H1 (cell line): ENCODE data around the gene IL19. TPM values are rescaled to one million over a fixed set of nuclear protein-coding genes. Genes with fewer than 3 reads are reported as not detected.

Experiments
- ASH2L ChIP-seq: fragments of 200-600, 300-600 bp; sonication (generic); IDR thresholded peaks from one replicate; pipeline ENCODE4 v1.7.1; 2017; ENCODE audit warnings: low read length
- CEBPB ChIP-seq: IDR thresholded peaks from 2 replicates; pipeline ENCODE4 v1.6.1; 2012; ENCODE audit warnings: low read depth, low read length
- CTBP2 ChIP-seq: IDR thresholded peaks from 2 replicates; pipeline ENCODE4 v1.7.0; 2011; ENCODE audit warnings: borderline replicate concordance, mild to moderate bottlenecking, moderate library complexity, mixed read lengths, low read length; ENCODE audit not compliant: insufficient read depth, insufficient read length
- EZH2 ChIP-seq: fragments of 200-600 bp; sonication (generic); IDR thresholded peaks from 2 replicates; pipeline ENCODE4 v1.7.1; 2012; ENCODE audit warnings: low read depth, mild to moderate bottlenecking, moderate library complexity, low read length, inconsistent platforms; ENCODE audit not compliant: severe bottlenecking
- FOSL1 ChIP-seq: IDR thresholded peaks from 2 replicates; pipeline ENCODE4 v1.6.1; 2011; ENCODE audit warnings: mild to moderate bottlenecking, low read depth, low read length, moderate library complexity; ENCODE audit not compliant: insufficient read depth
- NRF1 ChIP-seq: IDR thresholded peaks from 2 replicates; pipeline ENCODE4 v1.6.1; 2011; ENCODE audit warnings: mild to moderate bottlenecking, low read depth, low read length, improper control_type of control experiment
- RAD21 ChIP-seq, 2 experiments: IDR thresholded peaks in 1 of 2; conservative IDR thresholded peaks in 1 of 2; 2 replicates each; pipeline ENCODE4 v1.6.1; 2011; ENCODE audit warnings: low read depth in 2 of 2, low read length in 2 of 2, improper control_type of control experiment in 1 of 2, inconsistent platforms in 1 of 2, mild to moderate bottlenecking in 1 of 2, moderate library complexity in 1 of 2
- SRF ChIP-seq: IDR thresholded peaks from 2 replicates; pipeline ENCODE4 v1.6.1; 2011; ENCODE audit warnings: mild to moderate bottlenecking, low read depth, low read length, moderate library complexity
- ZNF274 ChIP-seq: IDR thresholded peaks from 2 replicates; pipeline ENCODE4 v1.7.0; 2012; ENCODE audit warnings: low read length, borderline replicate concordance; ENCODE audit errors: extremely low read depth
- polyA plus RNA-seq, 7 experiments: library from polyadenylated mRNA; depleted of rRNA in 3 of 7; stranded (reverse) in 5 of 7; unstranded in 2 of 7; fragments of >200 nt in 5 of 7; fragments of 200-250 nt in 2 of 7; gene quantifications; 1 replicate in 5 of 7; 2 replicates in 1 of 7; 4 replicates in 1 of 7; pipeline versions ENCODE4 v1.2.1 to v1.2.3, GENCODE V29; 2011 to 2013; ENCODE audit warnings: missing spikeins in 2 of 7, mixed read lengths in 2 of 7
- total RNA-seq: library from RNA; stranded (reverse); fragmentation: NEBNext Ultra II Directional; extraction: Animal tissue kit (Norgen Biotek cat#: 25700); gene quantifications from 2 replicates; pipeline ENCODE4 v1.2.1, GENCODE V29; 2021
- TF ChIP-seq, protein P1 (sequence below): IDR thresholded peaks from 2 replicates; pipeline ENCODE4 v1.6.1; 2011; ENCODE audit warnings: low read length, improper control_type of control experiment
- TF ChIP-seq, protein P2 (sequence below), 3 experiments: IDR thresholded peaks; 1 replicate in 2 of 3; 2 replicates in 1 of 3; pipeline versions ENCODE4 v1.5.1 to v1.6.1; 2011; ENCODE audit warnings: low read length in 3 of 3, mild to moderate bottlenecking in 3 of 3, inconsistent platforms in 2 of 3, low read depth in 1 of 3, moderate library complexity in 1 of 3; ENCODE audit not compliant: insufficient read depth in 1 of 3; ENCODE audit errors: control extremely low read depth in 1 of 3

IL19 gene
- total and polyA plus RNA-seq, 2 of the 8 experiments (the other 6 are each of a cell fraction or from before 2014, with no cell fraction given): not detected

DNA sequence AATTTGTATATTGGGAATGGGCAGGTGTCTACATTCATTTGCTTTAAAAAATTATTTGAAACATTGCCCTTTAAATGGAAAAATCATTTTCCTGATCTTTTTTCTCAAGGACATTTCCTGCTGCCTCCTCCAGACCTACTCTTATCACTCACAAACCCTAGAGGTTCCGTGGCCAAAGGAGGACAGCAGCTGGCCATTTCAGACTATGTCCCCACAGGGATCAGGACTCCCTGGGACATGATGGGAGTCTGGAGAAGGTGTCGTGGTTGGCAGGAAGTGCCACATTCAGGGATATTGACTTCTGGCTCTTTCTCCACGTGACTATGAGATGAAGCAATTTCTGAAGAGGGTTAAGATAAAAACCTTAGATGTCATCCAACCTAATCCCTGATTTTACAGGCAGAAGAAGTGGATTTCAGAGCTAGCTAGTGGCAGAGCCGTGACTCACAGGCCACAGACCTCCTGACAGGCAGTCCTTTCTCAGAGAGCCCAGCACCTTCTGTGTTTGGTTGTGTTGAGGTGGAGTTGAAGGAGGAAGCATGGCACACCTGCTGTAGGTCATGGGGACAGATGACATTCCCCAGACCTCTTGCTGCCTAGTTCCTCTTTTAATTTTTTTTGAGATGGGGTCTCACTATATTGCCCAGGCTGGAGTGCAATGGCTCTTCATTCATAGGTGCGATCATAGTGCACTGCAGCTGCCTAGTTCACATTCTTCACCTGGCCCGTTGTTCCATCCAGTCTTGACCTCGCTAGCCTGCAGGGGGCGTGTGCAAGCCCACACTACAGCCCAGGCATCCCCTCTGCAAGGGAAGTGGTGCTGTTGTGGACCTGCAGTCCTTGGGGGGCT is 27.2 kb downstream of the IL19 start (continued):
- TF ChIP-seq CTBP2: no peak
- no peak for TF ChIP-seq SRF
- TF ChIP-seq, protein P1, sequence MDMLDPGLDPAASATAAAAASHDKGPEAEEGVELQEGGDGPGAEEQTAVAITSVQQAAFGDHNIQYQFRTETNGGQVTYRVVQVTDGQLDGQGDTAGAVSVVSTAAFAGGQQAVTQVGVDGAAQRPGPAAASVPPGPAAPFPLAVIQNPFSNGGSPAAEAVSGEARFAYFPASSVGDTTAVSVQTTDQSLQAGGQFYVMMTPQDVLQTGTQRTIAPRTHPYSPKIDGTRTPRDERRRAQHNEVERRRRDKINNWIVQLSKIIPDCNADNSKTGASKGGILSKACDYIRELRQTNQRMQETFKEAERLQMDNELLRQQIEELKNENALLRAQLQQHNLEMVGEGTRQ: no peak
- peak; percentile 49 to 64 for TF ChIP-seq RAD21 (IDR thresholded peaks at IDR 0.05 in 1 of 2, conservative IDR thresholded peaks at IDR 0.05 in 1 of 2; ENCODE audit: low read depth in 2 of 2, low read length in 2 of 2)
- TF ChIP-seq NRF1: no peak
- TF ChIP-seq, protein P2, sequence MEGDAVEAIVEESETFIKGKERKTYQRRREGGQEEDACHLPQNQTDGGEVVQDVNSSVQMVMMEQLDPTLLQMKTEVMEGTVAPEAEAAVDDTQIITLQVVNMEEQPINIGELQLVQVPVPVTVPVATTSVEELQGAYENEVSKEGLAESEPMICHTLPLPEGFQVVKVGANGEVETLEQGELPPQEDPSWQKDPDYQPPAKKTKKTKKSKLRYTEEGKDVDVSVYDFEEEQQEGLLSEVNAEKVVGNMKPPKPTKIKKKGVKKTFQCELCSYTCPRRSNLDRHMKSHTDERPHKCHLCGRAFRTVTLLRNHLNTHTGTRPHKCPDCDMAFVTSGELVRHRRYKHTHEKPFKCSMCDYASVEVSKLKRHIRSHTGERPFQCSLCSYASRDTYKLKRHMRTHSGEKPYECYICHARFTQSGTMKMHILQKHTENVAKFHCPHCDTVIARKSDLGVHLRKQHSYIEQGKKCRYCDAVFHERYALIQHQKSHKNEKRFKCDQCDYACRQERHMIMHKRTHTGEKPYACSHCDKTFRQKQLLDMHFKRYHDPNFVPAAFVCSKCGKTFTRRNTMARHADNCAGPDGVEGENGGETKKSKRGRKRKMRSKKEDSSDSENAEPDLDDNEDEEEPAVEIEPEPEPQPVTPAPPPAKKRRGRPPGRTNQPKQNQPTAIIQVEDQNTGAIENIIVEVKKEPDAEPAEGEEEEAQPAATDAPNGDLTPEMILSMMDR (IDR thresholded peaks at IDR 0.05; ENCODE audit: control extremely low read depth in 1 of 3, insufficient read depth in 1 of 3, low read depth in 1 of 3, low read length in 3 of 3): peak; percentile 71 to 98 (median 91)
- no peak for TF ChIP-seq ASH2L
- no peak for TF ChIP-seq EZH2
- no peak for TF ChIP-seq ZNF274
- no peak for TF ChIP-seq CEBPB
- no peak for TF ChIP-seq FOSL1
